Measurements from ENCODE around the gene PLSCR4. TPM values are rescaled to one million over a fixed set of nuclear protein-coding genes. Genes with fewer than 3 reads are reported as not detected.
A peak's percentile ranks its signal among the peaks of the same experiment; 100 is the strongest.

The PLSCR4 gene
- total RNA-seq, 1 experiment from 2014 or later = not detected

GRCh38 chr3:146152834-146153233 lies 98.1 kb downstream of the PLSCR4 start:
- DNase-seq (ENCODE audit: low spot score) = no peak
- in situ Hi-C loops (cut with HindIII; ENCODE audit: low sequenced_read_pairs) = no loop called here

GRCh38 chr3:146148468-146148931 lies 102.4 kb downstream of the PLSCR4 start:
- in situ Hi-C loops (cut with HindIII; ENCODE audit: low sequenced_read_pairs) = no loop called here
- no peak for DNase-seq (ENCODE audit: low spot score)

- DNase-seq (ENCODE audit: low spot score) = no peak
- in situ Hi-C loops (cut with HindIII; ENCODE audit: low sequenced_read_pairs) = no loop called here
Observed at GRCh38 chr3:146145642-146146041, 105.3 kb downstream of the PLSCR4 start.

- DNase-seq (ENCODE audit: low spot score) = peak; percentile 24
- in situ Hi-C loops (cut with HindIII; ENCODE audit: low sequenced_read_pairs) = no loop called here
Observed at GRCh38 chr3:146142757-146143156, 108.1 kb downstream of the PLSCR4 start.

Other genes with a start within 250 kb of the PLSCR4 start
- 0.17 TPM in 1 of 2 replicates, not detected in the other for gene PLOD2, start 89.9 kb downstream of the PLSCR4 start, total RNA-seq (2014; rRNA removed; shearing (Covaris generic))
- gene PLSCR2, start 218.5 kb upstream of the PLSCR4 start, total RNA-seq (2014; rRNA removed; shearing (Covaris generic)) = not detected in 2 replicates